ENCODE measurements around the gene MBD3L4.

GRCh38 chr19:7007859-7008258 is 32.1 kb downstream of the MBD3L4 start:
- TF ChIP-seq, protein P1, sequence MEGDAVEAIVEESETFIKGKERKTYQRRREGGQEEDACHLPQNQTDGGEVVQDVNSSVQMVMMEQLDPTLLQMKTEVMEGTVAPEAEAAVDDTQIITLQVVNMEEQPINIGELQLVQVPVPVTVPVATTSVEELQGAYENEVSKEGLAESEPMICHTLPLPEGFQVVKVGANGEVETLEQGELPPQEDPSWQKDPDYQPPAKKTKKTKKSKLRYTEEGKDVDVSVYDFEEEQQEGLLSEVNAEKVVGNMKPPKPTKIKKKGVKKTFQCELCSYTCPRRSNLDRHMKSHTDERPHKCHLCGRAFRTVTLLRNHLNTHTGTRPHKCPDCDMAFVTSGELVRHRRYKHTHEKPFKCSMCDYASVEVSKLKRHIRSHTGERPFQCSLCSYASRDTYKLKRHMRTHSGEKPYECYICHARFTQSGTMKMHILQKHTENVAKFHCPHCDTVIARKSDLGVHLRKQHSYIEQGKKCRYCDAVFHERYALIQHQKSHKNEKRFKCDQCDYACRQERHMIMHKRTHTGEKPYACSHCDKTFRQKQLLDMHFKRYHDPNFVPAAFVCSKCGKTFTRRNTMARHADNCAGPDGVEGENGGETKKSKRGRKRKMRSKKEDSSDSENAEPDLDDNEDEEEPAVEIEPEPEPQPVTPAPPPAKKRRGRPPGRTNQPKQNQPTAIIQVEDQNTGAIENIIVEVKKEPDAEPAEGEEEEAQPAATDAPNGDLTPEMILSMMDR (IDR thresholded peaks at IDR 0.05): no peak
- no peak for TF ChIP-seq POLR2A (IDR thresholded peaks at IDR 0.05)
